HG03139 (cell line): ENCODE measurements around the gene PTPRN2.
"Not testable (repeated sequence)": the region's sequence is repeated elsewhere in the genome, so short reads cannot be mapped to it uniquely, and the experiment has no call there.

Experiments used
- ATAC-seq: cut with Tn5 transposase; IDR thresholded peaks from one replicate; pipeline ENCODE4 v1.9.1; 2021; ENCODE audit not compliant: unreplicated experiment

The PTPRN2 gene

DNA sequence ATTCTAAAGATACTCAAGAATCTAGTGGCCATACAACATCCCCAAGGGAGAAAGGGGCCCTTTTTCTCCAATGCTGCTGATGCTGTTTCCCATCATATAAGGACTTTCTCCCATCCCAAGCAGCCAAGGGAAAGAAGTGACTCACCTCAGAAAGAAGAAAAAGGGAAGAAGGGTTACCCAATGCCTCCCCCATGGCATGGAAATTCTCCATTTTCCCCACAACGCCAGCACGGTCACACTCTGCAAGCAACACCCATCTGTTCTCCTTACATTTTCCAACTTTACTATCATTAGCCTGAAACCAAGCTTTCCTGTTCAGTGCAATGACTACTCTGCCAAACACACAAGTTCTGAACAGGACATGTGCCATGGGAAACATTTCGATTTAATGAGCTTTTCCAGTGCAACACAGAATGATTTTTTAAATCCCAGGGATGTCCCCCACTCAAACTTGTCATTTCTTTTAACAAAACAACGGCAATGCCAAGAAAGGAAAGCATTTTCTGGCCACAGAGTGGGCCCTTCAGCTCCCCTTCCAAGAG, 67.9 kb downstream of the PTPRN2 start:
- no peak for ATAC-seq

DNA sequence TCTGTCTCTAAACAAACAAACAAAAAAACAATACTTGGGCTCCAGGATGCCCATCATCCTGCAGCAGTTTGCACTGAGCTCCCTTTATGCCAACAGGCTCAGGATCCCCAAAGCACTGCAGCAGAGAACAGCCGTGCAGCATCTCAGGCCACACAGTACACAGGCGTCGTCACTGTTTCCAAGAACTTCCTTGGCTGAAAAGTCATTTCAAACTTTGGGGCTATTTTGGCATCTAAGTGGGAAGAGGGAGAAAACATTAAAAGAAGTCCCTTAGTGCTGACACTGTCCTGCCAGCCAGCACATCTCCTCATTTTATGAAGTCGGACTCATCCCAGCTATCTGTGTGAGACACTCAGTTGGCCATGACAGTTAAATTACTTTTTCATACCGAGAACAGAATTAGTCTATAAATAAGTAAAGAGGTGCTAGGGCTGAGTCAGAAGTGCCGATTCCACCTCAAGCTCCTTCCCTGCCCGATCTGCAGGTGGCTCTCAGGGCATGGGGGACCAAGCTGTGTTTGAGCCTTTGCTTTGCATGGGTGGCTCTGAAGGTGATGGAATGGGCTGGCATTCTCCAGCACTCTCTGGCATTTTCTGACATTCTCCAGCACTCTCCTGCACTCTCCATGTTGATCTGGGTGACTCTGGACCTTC, 68.5 kb downstream of the PTPRN2 start:
- ATAC-seq: no peak

DNA sequence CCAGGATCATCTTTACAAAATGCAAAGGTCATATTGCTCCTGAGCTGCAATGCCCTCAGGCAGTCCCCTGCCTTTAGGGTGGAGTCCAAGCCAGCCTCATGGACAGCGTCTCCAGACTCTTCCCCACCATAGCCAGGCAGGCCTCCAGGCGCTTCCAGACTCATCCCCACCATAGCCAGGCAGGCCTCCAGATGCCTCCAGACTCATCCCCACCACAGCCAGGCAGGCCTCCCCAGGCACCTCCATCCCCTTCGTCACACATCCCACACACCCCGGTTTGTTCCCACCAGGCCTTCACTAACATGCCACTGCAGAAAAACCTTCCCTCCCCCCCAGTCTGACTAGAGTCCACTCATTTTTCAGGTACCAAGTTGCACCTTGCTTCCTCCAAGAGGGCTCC, 70.1 kb downstream of the PTPRN2 start:
- ATAC-seq: no peak

DNA sequence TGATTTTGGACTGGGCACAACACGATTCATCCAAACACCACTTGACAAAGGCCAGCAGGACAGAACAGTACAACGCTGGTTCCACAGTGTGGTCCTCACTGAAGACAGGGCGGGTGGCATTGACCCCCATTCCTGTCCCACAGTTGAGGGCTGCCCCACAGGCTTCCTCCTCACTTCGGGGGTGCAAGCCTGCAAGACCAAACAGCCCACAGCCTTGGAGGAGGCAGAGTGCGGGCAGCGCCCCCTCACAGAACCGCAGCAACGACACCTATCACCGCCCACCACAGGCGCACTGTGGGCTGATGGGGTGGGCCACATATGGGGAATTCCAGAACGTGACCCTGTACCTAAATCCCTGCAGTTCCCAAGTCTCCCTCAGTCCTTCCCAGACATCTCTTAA, 70.6 kb downstream of the PTPRN2 start:
- no peak for ATAC-seq

DNA sequence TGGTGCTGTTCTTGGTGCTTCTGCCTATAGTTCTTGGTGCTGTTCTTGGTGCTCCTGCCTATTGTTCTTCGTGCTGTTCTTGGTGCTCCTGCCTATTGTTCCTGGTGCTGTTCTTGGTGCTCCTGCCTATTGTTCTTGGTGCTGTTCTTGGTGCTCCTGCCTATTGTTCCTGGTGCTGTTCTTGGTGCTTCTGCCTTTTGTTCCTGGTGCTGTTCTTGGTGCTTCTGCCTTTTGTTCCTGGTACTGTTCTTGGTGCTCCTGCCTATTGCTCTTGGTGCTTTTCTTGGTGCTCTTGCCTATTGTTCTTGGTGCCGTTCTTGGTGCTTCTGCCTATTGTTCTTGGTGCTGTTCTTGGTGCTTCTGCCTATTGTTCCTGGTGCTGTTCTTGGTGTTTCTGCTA, 71.1 kb downstream of the PTPRN2 start:
- no peak for ATAC-seq

DNA sequence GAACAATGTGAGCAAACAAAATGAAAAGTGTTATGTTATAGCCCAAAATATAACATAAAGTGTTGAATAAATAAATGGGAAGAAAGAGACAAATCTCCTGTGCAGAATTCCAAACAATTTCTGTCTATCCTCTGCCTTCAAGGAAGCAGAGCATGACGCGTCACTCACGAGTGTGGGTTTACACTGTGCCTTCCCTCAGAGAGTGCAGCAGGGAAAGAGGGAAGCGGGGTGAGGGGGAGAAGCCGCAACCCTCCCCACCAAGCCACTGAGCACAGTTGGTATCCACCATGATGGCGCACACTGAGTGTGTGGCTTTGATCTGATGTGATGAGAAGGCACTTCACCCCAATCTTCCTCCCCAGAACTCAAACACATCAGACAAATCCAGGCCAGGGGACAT, 74.8 kb downstream of the PTPRN2 start:
- ATAC-seq: no peak

DNA sequence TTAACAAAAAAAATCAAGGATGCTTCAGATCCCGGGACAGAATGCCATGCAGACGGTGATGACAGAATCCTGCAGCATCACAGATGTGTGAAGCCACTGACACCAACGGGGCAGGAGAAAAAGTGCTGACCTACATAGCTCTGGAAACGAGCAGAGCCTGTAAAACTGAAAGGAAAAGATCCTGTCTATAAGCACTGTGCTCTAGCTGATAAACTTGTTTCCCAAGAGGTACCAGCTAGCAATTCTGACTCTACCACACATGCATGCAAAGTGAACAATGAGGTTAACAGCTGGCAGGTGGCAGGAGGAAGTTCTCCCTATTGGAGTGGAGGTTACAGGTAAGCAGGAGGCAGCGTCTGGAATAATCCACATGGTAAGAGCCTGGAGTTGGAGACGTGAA, 75.6 kb downstream of the PTPRN2 start:
- ATAC-seq: no peak

DNA sequence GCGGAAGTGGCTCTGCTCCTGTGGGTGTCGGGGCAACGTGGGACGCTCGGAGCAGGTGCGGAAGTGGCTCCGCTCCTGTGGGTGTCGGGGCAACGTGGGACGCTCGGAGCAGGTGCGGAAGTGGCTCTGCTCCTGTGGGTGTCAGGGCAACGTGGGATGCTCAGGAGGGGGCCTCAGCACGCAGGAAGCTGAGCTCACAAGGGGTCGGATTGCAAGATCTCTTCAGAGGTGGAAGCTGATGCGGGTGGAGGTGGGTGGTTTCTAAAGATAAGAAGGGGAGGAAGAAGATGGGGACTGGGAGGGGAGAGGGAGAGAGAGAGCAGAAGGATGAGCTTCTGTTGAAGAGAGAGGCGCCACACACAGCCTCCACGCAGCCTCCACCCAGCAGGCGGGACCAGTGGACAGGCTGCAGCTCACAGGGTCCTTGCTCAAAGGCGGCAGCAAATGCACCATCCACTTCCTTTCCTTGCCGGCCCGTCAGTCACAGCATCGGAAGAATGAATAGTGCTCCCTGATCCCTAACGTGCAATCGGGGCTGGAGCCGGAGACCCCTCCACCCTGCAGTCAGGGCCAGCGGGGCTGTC, 78.7 kb downstream of the PTPRN2 start:
- ATAC-seq: no peak

DNA sequence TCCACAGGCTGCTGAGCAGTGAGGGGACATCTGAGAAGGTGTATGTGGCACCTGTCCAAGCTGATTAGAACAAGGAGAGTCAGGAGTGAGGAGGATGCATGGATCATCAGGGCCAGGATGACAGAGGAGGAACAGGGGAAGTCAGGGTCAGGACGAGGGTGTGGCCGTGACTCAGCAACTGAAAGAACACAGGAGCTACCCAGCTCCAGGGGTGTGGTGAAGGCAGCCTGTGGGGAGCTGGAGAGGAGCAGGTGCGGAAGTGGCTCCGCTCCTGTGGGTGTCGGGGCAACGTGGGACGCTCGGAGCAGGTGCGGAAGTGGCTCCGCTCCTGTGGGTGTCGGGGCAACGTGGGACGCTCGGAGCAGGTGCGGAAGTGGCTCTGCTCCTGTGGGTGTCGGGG, 79.3 kb downstream of the PTPRN2 start:
- ATAC-seq: not testable (repeated sequence)

DNA sequence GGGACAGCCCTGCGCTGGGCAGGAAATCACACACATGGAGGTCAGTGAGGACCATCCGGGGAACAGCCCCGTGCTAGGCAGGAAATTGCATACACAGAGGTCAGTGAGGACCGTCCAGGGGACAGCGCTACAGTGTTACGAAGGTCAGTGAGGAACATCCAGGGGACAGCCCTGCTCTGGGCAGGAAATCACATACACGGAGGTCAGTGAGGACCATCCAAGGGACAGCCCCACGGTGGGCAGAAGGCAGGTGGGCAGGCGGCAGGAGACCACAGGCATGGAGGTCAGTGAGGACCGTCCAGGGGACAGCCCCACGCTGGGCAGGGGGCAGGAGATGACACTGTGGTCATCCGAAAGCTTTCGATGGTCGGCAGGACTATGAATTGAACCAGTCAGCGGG, 79.7 kb downstream of the PTPRN2 start:
- ATAC-seq: no peak

DNA sequence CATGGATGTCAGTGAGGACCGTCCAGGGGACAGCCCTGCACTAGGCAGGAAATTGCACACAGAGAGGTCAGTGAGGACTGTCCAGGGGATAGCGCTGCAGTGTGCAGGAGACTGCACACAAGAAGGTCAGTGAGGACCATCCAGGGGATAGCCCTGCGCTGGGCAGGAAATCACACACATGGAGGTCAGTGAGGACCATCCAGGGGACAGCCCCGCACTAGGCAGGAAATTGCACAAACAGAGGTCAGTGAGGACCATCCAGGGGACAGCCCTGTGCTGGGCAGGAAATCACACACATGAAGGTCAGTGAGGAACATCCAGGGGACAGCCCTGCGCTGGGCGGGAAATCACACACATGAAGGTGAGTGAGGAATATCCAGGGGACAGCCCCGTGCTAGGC, 80.4 kb downstream of the PTPRN2 start:
- not testable (repeated sequence) for ATAC-seq

DNA sequence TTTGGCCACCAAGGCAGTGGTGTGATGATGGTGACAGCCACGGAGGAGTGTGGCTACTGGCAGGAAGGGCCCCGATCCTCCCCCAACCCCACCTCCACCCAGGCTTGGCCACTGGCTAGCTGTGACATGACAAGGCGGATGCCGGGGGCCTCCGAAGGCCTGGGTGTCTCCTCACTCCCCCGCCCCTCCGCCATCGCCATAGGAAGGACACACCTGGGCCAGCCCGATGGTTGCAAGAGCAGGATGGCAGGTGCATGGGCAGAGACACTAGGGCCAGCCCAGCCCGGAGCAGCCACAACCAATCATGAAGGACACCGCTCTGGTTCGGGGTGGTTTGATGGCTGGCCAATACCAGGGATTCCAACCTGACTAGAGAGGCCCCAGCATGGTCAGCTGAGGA, 81.0 kb downstream of the PTPRN2 start:
- ATAC-seq: no peak

DNA sequence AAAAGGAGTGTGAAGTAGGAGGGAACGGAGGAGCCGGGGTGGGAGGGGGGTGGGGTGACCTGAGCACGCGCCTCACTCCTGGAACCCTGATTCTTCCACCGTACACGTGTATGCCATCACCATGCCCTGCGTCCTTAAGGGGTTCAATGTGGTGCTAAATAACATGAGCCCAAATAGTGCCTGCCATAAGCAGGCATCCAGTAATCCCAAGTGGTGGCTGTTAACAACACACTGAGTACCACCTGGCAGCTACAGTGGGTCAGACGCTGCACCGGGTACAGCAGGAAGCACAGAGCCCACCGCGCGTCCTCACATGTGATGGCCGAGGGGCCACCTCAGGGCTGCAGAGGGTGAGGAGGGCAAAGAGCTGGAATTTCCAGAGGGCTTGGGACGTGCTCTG, 81.9 kb downstream of the PTPRN2 start:
- no peak for ATAC-seq

DNA sequence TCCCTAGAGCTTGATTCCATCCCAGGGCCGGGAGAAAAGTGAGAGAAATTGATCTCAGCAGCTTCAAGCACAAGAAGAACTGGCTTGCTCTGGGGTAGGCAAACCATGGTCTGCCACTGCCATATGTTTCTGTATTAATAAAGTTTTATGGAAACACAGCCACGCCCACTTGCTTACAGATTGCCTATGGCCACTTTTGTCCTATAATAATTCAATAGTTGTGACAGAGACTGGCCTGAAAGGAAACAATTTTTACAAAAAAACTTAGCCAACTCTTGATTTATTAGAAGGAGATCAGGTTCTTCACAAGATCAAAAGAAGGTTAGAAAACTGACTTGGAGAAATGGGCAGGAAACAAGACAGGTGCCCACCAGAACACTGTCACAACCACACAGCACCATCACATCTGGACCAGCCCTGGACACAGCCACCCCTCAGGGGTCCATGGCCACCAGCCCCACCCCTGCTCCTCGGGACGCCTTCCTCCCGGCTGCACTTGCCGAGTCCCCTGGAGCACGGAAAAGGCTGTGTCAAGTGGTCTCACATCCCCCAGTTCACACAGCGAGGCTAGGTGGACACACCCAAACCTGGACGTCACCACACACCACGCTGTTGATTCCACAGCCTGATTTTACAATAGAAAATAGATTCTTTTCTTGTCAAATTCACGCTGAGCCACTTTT, 85.4 kb downstream of the PTPRN2 start:
- no peak for ATAC-seq

DNA sequence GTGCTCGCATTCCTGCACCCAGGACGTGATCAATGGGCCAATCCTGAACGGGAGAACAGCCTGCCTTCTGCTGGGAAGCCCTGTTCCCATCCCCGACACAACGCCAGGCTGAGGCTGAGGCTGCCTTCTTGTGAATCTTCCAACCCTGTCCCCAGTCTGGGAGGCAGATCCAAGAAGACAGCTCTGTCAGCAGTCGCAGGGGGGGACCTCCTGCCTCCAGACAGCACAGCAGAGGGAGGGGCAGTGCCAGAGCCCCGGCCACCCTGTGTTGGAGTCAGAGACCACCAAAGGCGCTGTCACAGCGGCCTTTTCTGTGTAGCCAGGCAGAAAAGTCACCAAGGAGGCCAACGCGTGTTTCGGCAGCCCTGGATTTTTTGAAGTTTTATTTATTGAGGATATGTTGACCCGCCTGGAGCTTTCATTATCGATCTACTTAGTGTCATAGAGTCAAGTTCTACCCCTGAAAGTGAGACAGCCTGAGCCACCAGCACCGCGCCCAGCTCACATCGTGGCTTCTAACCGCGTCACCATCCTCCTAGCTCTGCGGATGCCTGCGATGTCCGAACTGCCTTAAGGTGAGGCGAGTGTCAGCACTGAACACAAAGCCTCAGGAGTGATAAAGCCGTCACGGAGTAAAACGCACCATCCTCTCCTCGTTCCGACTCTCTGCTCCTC, 86.1 kb downstream of the PTPRN2 start:
- ATAC-seq: no peak

DNA sequence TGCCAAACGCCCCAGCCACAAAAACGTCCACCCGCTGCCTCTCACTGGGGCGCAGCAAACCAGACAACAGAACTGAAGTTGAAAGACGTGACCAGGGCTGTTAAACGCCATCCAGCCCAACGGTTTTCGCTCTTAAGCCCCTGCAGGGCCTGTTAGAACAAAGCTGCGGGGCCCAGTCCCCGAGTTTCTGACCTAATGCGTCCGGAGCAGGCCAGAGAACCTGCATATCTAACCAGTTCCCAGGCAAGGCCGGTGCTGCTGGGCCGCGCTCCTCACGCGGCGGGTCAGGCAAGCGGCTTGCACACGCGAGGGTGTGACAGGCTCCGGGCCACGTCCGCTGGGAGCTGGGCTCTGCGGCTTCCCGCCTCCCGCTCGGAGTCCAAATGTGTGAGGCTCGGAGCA, 87.0 kb downstream of the PTPRN2 start:
- ATAC-seq: no peak

DNA sequence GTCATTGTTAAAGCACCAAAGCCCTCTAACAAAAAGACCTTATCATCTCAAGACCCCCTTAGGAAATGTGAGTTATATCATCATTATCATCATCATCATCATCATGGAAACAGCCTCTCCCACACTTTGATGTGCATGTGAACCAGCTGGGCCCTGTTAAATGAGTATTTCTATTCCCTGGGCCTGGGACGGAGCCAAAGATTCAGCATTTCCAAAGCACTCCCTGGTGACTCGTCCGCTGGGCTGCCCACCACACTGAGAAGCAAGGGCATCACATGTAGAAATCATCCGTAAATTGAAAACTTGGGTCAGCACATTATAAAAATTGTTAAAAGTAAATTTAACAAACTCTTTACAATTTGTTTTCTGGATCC, 88.6 kb downstream of the PTPRN2 start:
- ATAC-seq: no peak

DNA sequence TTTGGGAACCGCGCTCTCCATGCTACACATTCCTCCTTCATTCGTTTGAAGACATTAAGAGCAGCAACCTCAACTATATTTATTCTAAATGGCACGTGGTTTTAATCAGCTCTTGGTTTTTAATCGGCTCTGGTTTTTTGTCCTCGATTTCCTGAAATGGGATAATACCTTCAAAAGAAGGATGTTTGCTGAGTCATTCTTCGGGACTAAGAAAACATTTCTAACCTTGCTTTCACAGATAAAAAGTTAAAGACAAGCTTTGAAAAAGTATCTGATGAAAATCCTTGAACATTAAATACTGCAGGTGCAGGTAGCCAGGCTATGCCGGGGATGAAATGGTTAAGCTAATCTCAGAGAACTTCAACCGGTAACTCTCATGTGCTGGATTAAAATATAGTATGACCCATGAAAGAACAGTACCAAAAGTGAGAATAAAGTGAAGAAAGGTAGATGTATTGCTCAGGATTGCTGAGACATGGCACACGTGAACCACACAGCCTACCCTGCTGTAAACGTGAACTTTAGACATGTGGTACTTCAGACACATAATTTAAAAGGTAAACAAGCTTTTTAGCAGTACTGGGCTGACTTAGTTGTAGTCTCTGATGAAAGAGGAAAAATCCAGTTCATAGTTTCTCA, 89.1 kb downstream of the PTPRN2 start:
- no peak for ATAC-seq

DNA sequence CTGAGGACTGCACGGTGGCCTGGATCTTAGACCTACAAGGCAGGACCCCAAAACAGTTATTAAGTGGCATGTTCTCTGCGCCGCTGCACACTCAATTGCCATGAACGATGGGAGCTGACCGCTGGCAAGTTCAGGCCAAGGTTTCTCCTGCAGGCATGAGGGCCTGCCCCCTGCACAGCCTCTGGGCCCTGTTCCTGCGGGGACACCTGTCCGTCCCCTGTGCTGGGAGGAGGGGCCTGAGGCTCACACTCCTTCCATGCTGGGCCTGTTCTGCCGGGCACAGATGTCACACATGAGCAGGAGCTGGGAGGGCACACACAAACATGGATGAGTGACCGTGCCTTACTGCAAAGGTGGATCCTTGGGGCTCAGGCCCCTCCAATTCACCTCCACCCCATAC, 90.0 kb downstream of the PTPRN2 start:
- no peak for ATAC-seq

DNA sequence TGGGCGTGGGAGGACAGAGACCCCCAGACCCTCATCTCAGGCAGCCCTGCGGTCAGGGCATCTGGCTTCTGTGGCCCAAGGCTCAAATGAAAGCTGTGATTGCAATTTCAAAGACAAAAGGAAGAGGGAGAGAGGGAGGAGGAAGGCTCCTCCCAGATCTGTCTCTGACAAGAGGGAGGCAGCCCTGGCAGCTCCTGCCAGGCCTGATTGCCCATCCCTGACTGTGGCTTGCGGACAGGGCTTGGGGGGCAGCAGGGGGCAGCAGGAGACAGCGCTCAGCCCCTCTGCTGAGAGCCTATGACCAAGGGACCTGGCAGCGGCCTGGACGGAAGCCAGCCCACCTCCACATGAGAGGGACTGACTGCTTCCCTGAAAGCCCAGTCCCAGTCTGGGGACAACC, 91.8 kb downstream of the PTPRN2 start:
- no peak for ATAC-seq

DNA sequence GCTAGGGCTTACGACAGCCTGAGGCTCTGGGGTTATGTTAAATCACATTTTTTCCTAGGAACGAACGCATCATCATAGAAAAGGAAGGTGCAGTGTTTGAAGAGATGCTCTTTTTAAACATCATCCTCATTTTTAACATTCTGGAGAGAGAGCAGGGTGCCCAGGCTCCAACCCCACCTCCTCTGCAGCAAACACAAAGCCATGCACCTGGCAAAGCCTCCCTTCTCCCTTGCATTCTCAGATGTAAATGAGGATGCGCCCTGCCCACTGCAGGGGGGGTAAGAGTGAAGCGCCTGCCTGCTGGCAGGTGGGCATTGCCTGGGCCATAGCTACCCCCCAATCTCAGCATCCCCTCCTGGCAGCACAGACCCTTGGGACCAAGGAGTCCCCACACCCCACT, 92.4 kb downstream of the PTPRN2 start:
- no peak for ATAC-seq
